ENCODE data around the gene CCDC159.

The CCDC159 gene

DNA sequence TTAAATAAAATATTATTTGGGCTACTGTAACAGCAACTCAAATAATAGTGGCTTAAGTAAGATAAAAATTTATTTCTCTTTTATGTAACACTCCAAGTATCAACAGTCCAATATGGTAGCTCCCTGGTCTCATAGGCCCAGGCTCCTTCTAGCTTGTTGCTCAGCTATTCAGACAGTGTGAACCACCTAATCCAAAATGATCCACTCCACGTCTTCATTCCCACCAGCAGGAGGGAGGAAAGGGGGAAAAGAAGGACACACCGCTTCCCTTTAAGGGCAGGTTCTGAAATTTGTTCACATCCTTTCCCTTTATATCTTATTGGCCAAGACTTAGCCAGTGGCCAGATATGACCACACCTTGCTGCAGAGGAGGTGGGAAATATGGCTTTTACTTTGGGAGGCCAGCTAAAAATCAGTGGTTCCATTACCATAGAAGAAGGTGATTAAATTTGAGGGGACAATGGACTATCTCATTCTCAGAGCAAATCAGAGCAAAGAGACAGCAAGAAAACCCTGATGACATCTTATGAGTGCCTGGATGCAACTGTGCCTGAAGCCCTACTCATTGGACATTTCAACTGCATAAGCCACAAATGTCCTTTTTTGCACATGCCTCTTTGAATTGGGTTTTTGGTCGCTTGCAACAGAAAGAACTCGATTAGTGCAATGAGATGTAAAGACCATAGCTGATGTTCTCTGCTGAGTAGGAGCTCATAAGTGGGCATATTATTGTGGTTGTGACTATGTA is 44.8 kb downstream of the CCDC159 start:
- DNase-seq (ENCODE audit: low spot score): no peak

DNA sequence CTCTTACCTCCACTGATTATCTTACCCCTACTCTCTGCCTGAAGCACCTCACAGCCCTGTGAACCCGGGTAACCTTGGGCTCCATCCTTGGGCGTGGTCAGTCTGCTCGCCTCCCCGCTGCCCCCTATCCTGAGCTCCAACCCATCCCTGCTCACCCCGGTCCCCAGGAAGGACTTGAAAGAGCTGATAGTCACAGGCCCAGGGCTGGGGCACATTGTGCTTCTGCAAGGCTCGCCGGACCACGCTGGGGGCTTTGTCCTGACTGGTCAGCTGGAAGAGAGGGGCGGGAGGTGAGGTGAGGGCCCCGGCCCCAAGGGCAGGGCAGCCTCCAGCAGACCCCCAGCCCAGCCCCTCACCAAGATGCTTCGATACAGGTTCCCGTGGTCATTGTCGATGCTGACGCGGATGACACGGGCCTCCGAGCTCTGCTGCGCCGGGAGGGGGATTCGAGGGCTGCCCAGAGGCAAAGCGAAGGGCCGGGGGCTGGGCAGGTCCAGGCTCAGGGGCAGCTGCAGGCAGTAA is 50.8 kb downstream of the CCDC159 start:
- DNase-seq (ENCODE audit: low spot score): no peak

DNA sequence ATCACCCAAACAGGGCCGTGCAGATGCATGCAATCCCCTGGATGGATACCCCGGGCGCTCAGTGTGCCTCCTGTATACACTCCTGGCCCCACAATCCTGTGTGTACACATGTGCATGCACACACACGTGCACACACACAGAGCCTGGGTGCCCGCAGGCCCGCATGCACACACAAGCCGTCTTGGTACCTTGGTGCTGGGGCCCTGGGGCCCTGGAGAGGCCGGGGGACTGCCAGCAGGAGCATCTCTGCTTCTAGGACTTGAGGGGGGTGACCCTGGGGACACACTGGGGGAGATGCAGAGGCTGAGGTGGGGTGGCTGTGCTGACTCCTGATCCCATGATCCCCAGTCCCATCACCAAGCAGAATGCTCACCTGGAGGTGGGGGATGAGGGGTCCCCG is 53.3 kb downstream of the CCDC159 start:
- no peak for DNase-seq (ENCODE audit: low spot score)

DNA sequence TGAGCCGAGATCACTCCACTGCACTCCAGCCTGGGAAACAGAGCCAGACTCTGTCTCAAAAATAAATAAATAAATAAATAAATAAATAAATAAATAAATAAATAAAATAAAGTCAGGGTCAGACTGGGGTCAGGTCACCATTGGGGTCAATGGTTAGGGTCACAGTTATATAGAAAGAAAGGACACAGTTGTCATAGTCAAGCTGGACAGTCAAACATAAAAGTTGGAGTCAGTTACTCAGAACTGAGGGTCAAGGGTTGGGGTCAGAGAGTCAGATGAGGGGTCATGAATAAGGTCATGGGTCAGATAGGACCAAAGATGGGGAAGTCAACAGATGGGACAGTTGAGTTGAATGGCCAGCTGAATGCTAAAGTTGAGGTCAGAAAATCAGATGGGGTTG is 54.5 kb downstream of the CCDC159 start:
- DNase-seq (ENCODE audit: low spot score): no peak

DNA sequence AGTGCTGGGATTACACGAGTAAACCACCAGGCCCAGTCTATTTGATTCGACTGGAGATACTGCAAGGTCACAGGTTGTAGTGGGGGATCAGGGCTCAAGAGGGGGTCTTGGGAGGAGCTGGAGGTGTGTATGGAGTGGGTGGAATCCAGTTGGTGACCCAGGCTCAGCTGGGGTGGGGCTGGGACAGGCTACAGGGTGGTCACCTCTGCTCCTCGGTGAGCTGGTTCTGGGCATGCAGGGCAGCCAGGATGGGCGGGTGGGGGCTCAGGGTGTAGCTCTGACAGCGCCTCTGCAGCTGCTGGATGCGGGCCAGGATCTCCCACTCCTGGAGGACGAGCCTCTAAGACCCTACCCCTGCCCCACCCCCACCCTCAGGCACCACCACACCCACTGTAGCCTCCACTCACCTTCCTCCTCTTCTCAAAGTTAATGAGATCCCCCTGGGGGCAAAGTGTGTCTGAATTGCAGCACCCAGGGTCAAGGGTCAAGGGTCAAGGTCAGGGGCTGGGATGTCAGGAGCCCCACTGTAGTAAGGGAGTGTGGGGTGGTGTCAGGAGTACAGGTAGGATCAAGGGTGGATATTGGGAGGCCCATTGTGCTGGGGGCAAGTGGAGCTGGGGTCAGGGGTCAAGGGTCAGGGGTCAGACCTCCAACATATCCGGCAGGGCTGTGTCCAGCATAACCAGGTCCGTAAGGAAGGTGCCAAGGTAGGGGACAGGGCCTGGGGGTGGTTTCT is 55.7 kb downstream of the CCDC159 start:
- no peak for DNase-seq (ENCODE audit: low spot score)
